A673 (cell line): ENCODE measurements around the gene BCL2.

Experiments
- CTCF ChIP-seq: fragments of 300-800, 200-600 bp; sonication (generic); conservative IDR thresholded peaks from 2 replicates; pipeline ENCODE4 v1.5.1; 2017; ENCODE audit warnings: low read depth, mild to moderate bottlenecking, antibody characterized with exemption, low read length, moderate library complexity, mixed read lengths
- EZH2 ChIP-seq: fragments of 200-600 bp; sonication (generic); IDR thresholded peaks from 2 replicates; pipeline ENCODE4 v1.6.1; 2017; ENCODE audit warnings: borderline replicate concordance, low read depth, mild to moderate bottlenecking, mixed read lengths, antibody characterized with exemption, low read length; ENCODE audit not compliant: poor library complexity, severe bottlenecking

- no peak for TF ChIP-seq CTCF
- TF ChIP-seq EZH2: no peak
Observed at GRCh38 chr18:63271881-63272299, 47.7 kb downstream of the BCL2 start.
